NCI-H69 (cell line): ENCODE data around the gene TBCD.
A peak's percentile ranks its signal among the peaks of the same experiment; 100 is the strongest.
"Not testable (repeated sequence)": the region's sequence is repeated elsewhere in the genome, so short reads cannot be mapped to it uniquely, and the experiment has no call there.

Source experiments
- DNase-seq: peaks from one replicate; lab custom pipeline; 2025; lab: John Stamatoyannopoulos, UW

Gene TBCD

GRCh38 chr17:82957961-82958561 lies 206.2 kb downstream of the TBCD start:
- DNase-seq, result no peak

- no peak for DNase-seq
Observed at GRCh38 chr17:82959242-82959930, 207.5 kb downstream of the TBCD start.

- no peak for DNase-seq
Observed at GRCh38 chr17:82959990-82960418, 208.1 kb downstream of the TBCD start.

- no peak for DNase-seq
Observed at GRCh38 chr17:82960419-82961271, 208.8 kb downstream of the TBCD start.

GRCh38 chr17:82961366-82962162 lies 209.7 kb downstream of the TBCD start:
- DNase-seq, result no peak

- DNase-seq, result no peak
Observed at GRCh38 chr17:82962163-82962720, 210.4 kb downstream of the TBCD start.

GRCh38 chr17:82963104-82963950 lies 211.5 kb downstream of the TBCD start:
- DNase-seq, result peak; percentile 75

GRCh38 chr17:82964451-82964850 lies 212.6 kb downstream of the TBCD start:
- DNase-seq, result not testable (repeated sequence)

- DNase-seq, result no peak
Observed at GRCh38 chr17:82964851-82965341, 213.0 kb downstream of the TBCD start.

- no peak for DNase-seq
Observed at GRCh38 chr17:82965371-82965770, 213.5 kb downstream of the TBCD start.

- DNase-seq, result no peak
Observed at GRCh38 chr17:82966415-82966814, 214.6 kb downstream of the TBCD start.

GRCh38 chr17:82967268-82968032 lies 215.6 kb downstream of the TBCD start:
- no peak for DNase-seq

- DNase-seq, result not testable (repeated sequence)
Observed at GRCh38 chr17:82968033-82968841, 216.4 kb downstream of the TBCD start.

GRCh38 chr17:82970067-82970466 lies 218.2 kb downstream of the TBCD start:
- DNase-seq, result no peak

- no peak for DNase-seq
Observed at GRCh38 chr17:82970818-82971590, 219.1 kb downstream of the TBCD start.

GRCh38 chr17:82972836-82973372 lies 221.0 kb downstream of the TBCD start:
- no peak for DNase-seq

GRCh38 chr17:82973456-82974135 lies 221.7 kb downstream of the TBCD start:
- no peak for DNase-seq
